GM21360 (cell line): ENCODE results near the gene MSS51.
"Not testable (repeated sequence)": the region's sequence is repeated elsewhere in the genome, so short reads cannot be mapped to it uniquely, and the experiment has no call there.

Source experiments
- ATAC-seq: cut with Tn5 transposase; IDR thresholded peaks from one replicate; pipeline ENCODE4 v1.9.1; 2021; ENCODE audit warnings: mild to moderate bottlenecking, moderate library complexity; ENCODE audit not compliant: unreplicated experiment

Gene MSS51

DNA sequence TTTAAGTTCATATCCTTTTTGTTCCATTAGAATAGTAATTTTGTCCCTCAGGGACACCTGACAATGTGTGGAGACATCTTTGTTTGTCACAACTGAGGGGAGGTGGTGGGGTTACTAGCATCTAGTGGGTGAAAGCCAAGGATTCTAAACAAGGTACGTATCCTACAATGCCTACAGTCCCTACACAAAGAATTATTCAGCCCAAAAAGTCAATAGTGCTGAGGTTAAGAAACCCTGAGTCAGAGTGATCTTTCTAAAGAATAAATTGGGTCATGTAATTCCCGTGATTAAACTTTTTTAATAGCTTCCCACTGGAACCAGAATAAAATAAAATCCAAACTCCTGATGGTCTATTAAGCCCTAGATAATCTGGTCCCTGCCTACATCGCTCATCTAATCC lies 16.8 kb downstream of the MSS51 start:
- no peak for ATAC-seq

DNA sequence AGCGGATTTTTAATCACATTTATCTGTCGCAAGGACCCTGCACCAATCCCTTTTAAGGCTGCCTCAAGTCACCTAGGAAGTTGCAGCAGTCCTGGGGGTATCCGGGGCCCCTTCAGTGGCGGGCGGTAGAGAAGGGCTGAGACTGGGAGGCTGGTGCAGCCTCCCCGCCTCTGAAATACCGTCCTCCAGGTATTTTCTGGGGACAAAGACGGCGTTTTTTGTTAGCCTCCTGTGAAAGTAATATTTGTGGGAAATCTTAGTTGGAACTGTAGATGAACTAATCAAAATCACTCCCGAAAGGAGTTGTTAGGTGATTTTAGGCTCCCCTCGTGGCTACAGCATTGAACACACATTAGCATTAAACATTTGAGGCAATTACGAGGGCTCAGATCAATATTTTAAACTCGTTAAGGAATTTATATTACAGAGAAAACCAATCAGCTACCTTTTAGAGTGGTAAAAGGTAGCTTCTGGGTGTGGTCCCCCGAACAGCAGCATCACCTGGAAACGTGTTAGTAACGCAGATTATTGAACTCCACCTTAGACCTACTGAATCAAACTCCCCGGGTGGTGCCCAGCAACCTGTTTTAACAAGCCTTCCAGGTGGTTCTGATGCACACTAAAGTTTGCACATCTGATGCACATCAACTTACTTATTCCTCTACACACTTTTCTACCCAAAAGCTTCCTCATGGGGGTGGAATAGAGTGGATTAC lies 19.0 kb downstream of the MSS51 start:
- peak; percentile 26 for ATAC-seq

DNA sequence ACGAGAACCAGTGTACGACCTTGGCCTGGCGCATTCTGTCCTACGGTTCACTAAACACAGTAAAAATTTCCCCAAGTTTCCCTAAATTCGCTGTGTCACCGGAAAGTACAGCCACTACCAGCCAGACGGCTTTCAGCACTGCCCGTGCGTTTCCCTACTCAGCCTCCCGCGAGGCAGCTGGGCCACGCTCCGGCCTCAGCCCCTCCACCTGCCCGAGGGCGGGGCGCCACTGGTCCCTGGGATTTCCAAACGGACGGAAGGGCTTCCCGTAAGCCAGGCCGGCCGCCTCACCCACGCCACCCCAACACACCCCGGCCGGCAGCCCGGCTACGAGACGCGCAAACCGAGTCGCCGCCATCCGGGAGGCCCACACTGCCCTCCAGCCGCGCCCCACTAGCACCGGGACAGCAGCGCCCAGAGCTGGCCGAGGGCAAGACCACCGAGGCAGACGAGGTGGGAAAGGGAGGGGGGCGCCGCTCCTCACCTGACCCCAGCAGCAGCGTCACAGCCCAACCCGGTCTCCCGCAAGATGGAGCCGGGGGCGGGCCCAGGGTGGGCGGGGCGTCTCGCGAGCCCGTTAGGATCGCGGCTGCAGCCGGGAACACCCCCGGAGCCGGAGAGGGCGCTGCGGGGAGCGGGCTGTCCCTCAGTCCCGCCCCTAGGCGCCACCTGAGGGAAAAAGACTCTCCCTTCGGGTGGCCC lies 19.7 kb downstream of the MSS51 start, which contains the start of gene ANXA7:
Gene ANXA7, minus strand, starts transcription at position 531 of the 702 bp plus-strand sequence. CDS start 13,202 bp downstream, outside the sequence.
- ATAC-seq: peak; percentile 81

DNA sequence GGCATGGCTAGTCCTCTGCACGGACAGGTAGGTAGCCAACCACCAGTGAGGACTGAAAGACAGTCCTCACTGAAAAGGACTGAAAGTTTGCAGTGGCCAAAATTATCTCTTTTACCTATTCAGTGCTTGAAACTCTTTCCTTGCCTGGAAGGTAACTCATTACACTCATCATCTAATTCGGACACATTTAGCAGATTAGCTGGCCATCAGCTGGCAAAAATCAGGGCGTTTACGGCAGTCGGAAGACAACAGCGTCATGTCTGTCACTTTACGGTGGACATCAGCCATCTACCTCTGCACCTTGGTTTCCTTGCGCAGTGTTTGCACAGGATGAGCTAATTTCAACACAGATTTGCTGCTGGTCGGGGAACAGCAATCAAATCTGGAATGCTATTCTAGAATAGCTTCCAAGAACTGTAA lies 20.2 kb downstream of the MSS51 start:
- peak; percentile 25 for ATAC-seq

- ATAC-seq: no peak
Observed at GRCh38 chr10:73410897-73411296, 22.5 kb downstream of the MSS51 start.

DNA sequence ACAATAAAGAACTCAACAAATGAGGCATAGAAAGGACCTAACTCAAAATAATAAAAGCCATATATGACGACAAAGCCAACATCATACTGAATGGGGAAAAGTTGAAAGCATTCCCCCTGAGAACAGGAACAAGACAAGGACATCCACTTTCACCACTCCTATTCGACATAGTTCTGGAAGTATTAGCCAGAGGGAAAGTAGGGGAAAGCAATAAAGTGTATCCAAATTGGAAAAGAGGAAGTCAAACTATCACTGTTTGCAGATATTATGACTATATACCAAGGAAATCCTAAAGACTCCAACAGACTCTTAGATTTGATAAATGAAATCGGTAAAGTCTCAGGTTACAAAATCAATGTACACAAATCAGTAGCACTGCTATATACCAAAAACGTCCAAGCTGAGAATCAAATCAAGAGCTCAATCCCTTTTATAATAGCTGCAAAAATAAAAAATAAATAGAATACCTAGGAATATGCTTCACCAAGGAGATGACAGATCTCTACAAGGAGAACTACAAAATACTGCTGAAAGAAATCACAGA lies 24.3 kb downstream of the MSS51 start:
- ATAC-seq: no peak

DNA sequence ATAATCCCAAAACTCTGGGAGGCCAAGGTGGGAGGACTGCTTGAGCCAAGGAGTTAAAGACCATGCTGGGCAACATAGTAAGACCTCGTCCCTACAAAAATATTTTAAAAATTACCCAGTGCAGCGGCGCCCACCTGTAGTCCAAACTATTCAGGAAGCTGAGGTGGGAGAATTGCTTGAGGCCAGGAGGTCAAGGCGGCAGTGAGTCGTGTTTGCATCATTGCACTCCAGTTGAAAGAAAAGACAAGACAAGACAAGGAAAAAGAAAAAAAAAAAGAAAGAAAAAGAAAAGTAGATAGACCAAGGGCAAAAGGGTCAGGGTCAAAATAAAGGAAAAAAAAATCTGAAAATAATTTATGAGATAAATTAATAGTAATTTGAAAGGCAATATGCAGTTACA lies 25.3 kb downstream of the MSS51 start:
- ATAC-seq: no peak

DNA sequence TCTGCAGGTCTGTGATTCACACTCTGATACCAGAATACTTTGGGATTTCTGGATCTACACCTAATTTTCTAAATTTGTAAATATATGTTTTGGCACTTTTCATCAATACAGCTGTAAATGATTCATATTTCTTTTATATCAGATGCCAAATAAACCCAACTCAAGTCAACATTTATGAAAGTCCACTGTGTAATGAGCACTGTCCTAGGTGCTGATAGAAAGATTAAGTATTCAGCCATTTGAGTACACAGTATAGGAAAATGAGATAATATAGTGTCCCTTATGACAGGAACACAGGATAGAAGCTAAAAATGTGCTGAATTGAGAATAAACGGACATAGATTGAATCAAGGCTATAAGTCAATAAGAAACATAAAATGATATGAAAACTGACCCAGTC lies 25.9 kb downstream of the MSS51 start:
- no peak for ATAC-seq

DNA sequence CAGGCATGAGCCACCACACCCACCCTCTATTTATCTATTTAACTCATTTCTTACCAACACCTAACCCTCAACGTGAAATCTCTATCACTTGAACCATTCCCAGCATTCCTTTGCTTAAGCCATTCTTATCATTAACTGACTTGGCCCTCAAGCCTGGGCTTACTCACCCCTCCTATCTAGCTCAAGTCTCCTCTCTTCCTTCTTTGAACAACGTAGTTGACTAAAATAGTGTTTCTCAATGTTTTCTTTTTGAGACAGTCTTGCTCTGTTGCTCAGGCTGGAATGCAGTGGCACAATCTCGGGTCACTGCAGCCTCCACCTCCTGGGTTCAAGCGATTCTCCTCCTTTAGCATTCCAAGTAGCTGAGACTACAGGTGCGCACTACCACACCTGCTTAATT lies 26.5 kb downstream of the MSS51 start:
- ATAC-seq: no peak

DNA sequence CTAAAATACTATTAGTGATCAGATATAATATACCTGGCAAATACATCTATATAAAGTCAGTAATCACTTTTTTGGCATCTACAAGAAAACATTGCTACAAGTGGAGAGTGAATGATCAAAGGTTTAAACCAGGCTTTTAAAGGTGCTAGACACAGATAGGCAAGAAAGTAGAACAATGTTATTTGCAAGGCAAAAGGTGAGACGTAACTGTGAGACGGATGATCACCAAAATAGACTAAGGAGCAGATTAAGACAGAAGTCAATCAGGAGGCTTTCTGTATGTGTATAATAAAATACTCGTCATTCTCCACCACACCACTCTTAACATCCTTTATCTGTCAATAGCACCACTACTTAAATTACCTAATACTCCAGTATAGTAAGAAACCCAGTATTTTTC lies 27.8 kb downstream of the MSS51 start:
- no peak for ATAC-seq

DNA sequence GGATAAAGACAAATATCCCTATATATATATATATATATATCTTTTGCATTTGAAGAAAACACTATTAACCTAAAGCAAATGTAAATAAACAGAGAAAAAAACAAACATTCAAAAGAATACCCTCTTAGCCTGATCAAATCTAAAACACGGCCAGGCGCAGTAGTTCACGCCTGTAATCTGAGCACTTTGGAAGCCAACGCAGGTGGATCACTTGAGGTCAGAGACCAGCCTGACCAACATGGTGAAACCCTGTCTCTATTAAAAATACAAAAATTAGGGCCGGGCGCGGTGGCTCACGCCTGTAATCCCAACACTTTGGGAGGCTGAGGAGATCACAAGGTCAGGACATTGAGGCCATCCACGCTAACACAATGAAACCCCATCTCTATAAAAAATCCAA lies 28.7 kb downstream of the MSS51 start:
- no peak for ATAC-seq

DNA sequence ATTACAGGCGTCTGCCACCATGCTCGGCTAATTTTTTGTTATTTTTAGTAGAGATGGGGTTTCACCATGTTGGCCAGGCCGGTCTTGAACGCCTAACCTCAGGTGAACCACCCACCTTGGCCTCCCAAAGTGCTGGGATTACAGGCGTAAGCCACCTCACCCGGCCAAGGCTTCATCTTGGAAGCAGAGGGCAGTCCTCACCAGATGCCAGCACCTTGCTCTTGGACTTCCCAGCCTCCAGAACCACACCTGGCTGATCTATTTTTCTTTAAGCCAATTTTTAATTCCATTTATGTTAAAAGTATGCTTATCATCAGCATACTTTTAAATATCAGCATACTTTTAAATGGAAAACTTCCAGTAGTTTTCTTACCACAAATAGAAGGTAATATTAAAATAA lies 31.7 kb downstream of the MSS51 start:
- ATAC-seq: no peak

DNA sequence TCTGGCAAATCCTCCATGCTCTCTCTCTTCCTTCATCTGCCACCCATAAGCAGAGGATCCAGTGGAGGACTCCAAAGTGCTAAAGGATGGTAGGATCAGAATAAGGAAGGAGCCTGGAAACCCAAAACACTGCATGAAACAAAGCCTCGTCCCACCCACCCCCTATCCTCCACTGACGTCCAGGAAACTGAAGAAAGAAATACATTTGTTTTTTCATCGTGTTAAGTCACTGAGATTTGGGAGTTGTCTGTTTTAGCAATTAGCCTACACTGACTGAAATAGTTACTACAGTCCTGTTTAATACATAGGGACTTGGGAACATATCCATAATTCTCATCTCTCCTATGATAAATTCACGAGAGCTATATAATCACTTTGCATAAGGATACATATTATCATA lies 34.3 kb downstream of the MSS51 start:
- ATAC-seq: no peak

DNA sequence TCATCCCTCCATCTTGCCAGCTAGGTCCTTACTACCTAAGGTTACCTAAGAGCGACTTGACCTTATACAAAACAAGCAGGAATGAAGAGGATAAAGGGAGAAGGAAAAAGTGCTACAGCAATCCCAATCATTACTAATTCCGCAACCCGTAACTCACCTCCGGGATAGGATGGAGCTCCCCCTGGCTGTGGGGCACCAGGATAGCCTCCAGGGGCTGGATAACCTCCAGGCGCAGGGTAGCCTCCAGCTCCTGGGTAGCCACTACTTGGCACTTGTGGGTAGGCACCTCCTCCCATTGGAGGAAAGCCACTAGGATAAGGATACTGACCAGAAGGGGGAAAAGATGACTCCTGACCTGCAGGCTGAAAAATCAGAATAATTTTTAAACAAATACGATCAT lies 35.3 kb downstream of the MSS51 start:
- ATAC-seq: no peak

DNA sequence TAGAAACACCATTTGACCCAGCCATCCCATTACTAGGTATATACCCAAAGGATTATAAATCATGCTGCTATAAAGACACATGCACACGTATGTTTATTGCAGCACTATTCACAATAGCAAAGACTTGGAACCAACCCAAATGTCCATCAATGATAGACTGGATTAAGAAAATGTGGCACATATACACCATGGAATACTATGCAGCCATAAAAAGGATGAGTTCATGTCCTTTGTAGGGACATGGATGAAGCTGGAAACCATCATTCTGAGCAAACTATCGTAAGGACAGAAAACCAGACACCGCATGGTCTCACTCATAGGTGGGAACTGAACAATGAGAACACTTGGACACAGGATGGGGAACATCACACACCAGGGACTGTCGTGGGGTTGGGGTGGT lies 39.0 kb downstream of the MSS51 start:
- ATAC-seq: not testable (repeated sequence)

DNA sequence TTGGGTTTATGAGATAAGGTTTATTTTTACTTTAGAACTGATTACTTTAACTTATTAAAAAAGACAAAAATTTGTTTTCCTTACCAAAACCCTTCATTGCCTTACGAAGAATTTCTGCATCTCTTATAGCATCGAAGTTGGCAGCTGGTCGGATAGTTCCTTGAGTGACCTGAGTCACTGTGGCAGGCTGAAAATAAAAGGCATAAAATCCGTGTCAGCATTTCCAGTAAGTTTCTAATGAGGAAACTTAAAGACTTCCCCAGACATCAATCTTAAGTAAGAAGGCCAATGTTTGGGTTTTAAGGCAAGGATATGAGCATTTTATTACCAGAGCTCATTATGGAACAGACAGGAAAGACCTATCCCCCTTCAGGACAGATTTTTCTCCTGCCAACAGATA lies 45.1 kb downstream of the MSS51 start:
- no peak for ATAC-seq

DNA sequence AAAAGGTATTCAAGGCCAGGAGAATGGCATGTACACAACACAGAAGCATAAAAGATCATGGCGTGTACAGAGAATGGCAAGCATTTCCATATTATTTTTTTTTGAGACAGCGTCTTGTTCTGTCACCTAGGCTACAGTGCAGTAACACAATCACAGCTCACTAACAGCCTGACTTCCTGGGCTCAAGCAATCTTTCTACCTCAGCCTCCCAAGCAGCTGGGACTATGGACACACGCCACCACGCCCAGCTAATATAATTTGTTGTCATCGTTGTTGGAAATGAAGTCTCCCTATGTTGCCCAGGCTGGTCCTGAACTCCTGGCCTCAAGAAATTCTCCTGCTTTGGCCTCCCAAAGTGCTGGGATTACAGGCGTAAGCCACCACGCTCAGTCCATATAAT lies 46.8 kb downstream of the MSS51 start:
- no peak for ATAC-seq

DNA sequence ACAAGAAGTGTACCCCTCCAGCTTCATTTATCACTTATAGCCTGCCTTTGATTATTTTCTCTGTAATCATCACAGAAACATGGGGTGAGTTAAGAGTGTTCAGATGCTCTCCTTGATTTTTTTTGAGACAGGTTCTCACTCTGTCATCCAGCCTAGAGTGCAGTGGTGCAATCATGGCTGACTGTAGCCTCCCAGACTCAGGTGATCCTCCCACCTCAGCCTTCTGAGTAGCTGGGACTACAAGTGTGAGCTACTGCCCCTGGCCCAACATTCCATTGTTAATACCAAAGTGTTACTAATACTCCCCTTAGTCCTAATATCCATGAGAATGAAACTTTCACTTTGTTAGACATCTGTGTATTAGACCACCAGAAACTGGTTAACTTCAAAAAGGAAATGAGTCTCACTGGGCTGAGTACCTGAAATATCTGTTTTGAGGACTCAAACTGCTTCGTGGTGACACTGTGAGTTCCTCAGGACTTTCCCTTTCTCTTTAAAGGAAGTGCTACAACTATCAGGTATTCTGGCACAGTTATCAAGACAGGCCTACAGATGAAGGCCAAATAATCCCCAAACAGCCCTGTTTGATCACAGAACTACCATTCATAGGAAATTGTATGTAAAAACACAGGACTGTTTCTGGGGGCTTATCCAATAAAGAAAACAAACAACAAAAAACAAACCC lies 54.2 kb downstream of the MSS51 start:
- ATAC-seq: no peak

DNA sequence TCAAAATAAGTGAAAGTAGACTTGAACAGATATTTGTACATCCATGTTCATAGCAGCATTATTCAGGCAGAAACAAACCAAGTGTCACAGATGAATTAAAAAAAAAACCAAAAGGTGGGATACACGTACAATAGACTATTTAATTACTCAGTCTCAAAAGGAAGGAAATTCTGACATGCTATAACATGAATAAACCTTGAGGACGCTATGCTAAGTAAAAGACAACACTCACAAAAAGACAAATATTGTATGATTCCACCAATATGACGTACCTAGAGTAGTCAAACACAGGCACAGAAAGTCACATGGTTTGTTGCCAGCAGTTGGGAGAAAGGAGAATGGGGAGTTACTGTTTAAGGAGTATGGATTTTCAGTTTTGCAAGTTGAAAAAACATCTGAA lies 56.7 kb downstream of the MSS51 start:
- ATAC-seq: no peak
